Breast epithelium (tissue), 4 donors: Measurements from ENCODE around the gene HIVEP3. TPM values are rescaled to one million over a fixed set of nuclear protein-coding genes. Genes with fewer than 3 reads are reported as not detected.
A peak's percentile ranks its signal among the peaks of the same experiment; 100 is the strongest.

Experiments
- DNase-seq, 2 donors: peaks; one replicate each; pipeline ENCODE4 v3.0.0-alpha.2; 2019; ENCODE audit warnings: low spot score in 2 of 2
- H3K27ac ChIP-seq, 2 donors: fragments of 200-600 bp; sonication (generic) in 1 of 2; one replicate each; pipeline ENCODE4 v1.5.1; 2016 to 2019; ENCODE audit warnings: mild to moderate bottlenecking in 1 of 2
- H3K27me3 ChIP-seq, 2 donors: fragments of 200-600 bp; sonication (generic) in 1 of 2; one replicate each; pipeline versions ENCODE4 v1.5.1 to v1.6.0; 2017 to 2019; ENCODE audit warnings: control low read depth in 1 of 2, mild to moderate bottlenecking in 1 of 2
- H3K36me3 ChIP-seq: fragments of 200-600 bp; one replicate; pipeline ENCODE4 v1.5.1; 2019
- H3K4me1 ChIP-seq, 2 donors: fragments of 200-600 bp; sonication (generic); one replicate each; pipeline ENCODE4 v1.5.1; 2016 to 2019; ENCODE audit warnings: control low read depth in 1 of 2
- H3K4me3 ChIP-seq, 3 donors: fragments of 200-600 bp; sonication (generic); 1 replicate in 2 of 3; 2 replicates in 1 of 3; pipeline ENCODE4 v1.5.1; 2016 to 2019; ENCODE audit warnings: mild to moderate bottlenecking in 3 of 3, moderate library complexity in 2 of 3
- H3K9me3 ChIP-seq, 2 donors: fragments of 200-600 bp; sonication (generic) in 1 of 2; one replicate each; pipeline ENCODE4 v1.5.1; 2016 to 2019; ENCODE audit warnings: control low read depth in 1 of 2
- POLR2A ChIP-seq: fragments of 450-650 bp; IDR thresholded peaks from one replicate; pipeline ENCODE4 v1.6.1; 2016; ENCODE audit warnings: antibody characterized with exemption, mild to moderate bottlenecking, moderate library complexity
- POLR2AphosphoS5 ChIP-seq, 3 donors: sonication (generic); formaldehyde crosslinking; IDR thresholded peaks; one replicate each; pipeline ENCODE4 v1.6.1; 2017; ENCODE audit warnings: antibody characterized with exemption in 3 of 3
- intact Hi-C: fragments of 100-400 bp; cut with DNase I; formaldehyde crosslinking; loops from one replicate; pipeline ENCODE4 v1.15.1; 2023; ENCODE audit warnings: low total_unique reads
- total RNA-seq, 3 donors: library from RNA; depleted of rRNA; stranded (reverse); fragments of >200 nt; gene quantifications; one replicate each; pipeline ENCODE4 v1.1.0, GENCODE V29; 2016
- TF ChIP-seq, protein P1 (sequence below), 3 donors: fragments of 450-650 bp; IDR thresholded peaks; one replicate each; pipeline ENCODE4 v1.5.1; 2016 to 2017; ENCODE audit warnings: antibody characterized with exemption in 3 of 3, mild to moderate bottlenecking in 3 of 3, moderate library complexity in 3 of 3

The HIVEP3 gene
- total RNA-seq, 3 donors from 2014 or later = 3.5 to 13.5 (median 9.2) TPM

DNA sequence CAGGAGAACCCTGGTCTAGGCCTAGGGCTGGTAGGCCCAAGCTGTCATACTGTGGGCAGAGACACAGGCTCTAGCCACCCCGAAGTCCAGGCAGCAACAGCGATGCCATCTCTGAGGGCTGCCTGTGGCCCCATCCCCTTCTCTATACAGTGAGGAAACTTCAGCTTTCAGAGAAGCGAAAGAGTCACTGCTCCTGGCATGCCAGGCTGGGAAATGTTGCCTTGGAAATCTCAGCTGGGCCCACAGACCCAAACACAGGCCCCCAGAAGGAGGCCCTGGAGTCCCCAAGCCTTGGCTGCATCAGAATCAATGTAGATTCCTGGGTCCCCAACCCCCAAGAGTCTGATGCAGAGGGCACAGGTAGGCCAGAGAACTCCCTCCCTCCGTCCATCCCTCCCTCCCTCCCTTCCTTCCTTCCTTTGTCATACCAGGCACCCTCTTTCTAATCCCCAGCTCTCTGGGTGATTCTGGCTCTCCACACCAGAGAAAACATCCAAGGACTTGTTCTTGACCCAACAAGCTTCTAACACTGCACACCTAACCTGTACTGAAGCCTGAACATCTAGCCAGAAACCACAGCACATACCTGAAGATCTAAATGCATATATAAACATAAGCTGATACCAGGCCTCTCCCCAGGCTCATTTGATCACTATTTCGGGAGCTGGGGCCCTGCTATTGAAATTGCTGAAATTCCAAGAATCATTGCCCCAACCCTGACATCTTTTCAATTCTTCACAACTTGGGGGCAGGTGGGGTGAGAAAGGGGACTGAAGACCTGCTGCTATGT, 291.0 kb downstream of the HIVEP3 start:
- intact Hi-C loops = loop anchor here (5.0 kb wide), 1 partner anchor 330 kb away; no protein-coding TSS in a partner anchor
- no peaks in the 10 kb centered on the region for H3K27me3 ChIP-seq
- H3K4me3 ChIP-seq = no peak overlapping the region
- peaks cover 2 to 6% of the 10 kb centered on the region in 2 donors for H3K4me1 ChIP-seq
- TF ChIP-seq POLR2AphosphoS5 (IDR thresholded peaks at IDR 0.05) = no peak
- TF ChIP-seq, protein P1, sequence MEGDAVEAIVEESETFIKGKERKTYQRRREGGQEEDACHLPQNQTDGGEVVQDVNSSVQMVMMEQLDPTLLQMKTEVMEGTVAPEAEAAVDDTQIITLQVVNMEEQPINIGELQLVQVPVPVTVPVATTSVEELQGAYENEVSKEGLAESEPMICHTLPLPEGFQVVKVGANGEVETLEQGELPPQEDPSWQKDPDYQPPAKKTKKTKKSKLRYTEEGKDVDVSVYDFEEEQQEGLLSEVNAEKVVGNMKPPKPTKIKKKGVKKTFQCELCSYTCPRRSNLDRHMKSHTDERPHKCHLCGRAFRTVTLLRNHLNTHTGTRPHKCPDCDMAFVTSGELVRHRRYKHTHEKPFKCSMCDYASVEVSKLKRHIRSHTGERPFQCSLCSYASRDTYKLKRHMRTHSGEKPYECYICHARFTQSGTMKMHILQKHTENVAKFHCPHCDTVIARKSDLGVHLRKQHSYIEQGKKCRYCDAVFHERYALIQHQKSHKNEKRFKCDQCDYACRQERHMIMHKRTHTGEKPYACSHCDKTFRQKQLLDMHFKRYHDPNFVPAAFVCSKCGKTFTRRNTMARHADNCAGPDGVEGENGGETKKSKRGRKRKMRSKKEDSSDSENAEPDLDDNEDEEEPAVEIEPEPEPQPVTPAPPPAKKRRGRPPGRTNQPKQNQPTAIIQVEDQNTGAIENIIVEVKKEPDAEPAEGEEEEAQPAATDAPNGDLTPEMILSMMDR (IDR thresholded peaks at IDR 0.05) = no peak
- no peak for TF ChIP-seq POLR2A
- peak overlapping the region; percentile 10 to 45 for H3K27ac ChIP-seq
- no peaks in the 10 kb centered on the region for H3K36me3 ChIP-seq
- H3K9me3 ChIP-seq = no peaks in the 10 kb centered on the region
- no peak for DNase-seq

- no peaks in the 10 kb centered on the region for H3K27me3 ChIP-seq
- TF ChIP-seq POLR2AphosphoS5 (IDR thresholded peaks at IDR 0.05) = no peak
- TF ChIP-seq POLR2A = no peak
- TF ChIP-seq, protein P1 (IDR thresholded peaks at IDR 0.05) = no peak
- intact Hi-C loops = loop anchor here (1.0 to 5.0 kb wide), 2 partner anchors 19 to 329 kb away; no protein-coding TSS in a partner anchor
- peak overlapping the region; percentile 10 to 45 for H3K27ac ChIP-seq
- H3K36me3 ChIP-seq = no peaks in the 10 kb centered on the region
- DNase-seq = no peak
- peaks cover 2 to 6% of the 10 kb centered on the region in 2 donors for H3K4me1 ChIP-seq
- H3K9me3 ChIP-seq = no peaks in the 10 kb centered on the region
- H3K4me3 ChIP-seq = no peak overlapping the region
These were observed 291.9 kb downstream of the HIVEP3 start for GRCh38 chr1:41626616-41627375.

DNA sequence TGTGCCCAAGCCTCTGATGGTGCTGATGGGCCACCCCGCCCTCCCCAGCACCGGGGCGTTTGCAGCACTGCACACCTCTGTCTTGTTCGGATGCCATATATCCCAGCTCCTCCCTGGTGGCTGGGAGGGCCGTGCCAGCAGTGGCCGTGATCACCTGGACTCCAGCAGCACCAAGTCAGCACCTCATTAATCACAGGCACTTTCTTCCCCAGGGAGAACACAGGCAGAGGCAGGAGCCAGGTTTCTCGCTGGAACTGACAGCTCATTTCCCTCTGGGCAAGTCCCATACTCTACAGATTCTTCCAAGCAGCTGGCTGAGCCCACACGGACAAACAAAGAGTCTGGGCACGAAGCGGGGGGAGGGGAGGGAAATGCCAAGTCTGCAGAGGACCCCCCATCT, 292.6 kb downstream of the HIVEP3 start:
- Histone ChIP-seq H3K27me3 (no peaks in the 10 kb centered on the region), H3K27ac (peak overlapping the region in 1 of 2 donors; percentile 40), H3K9me3 (no peaks in the 10 kb centered on the region), H3K36me3 (no peaks in the 10 kb centered on the region), H3K4me3 (no peak overlapping the region), H3K4me1 (peaks cover 2 to 6% of the 10 kb centered on the region in 2 donors)
- intact Hi-C loops = loop anchor here (1.0 to 5.0 kb wide), 2 partner anchors 19 to 329 kb away; no protein-coding TSS in a partner anchor
- DNase-seq = no peak
- TF ChIP-seq POLR2A (no peak), POLR2AphosphoS5 (IDR thresholded peaks at IDR 0.05) (no peak)
- TF ChIP-seq, protein P1 (IDR thresholded peaks at IDR 0.05) = no peak

DNA sequence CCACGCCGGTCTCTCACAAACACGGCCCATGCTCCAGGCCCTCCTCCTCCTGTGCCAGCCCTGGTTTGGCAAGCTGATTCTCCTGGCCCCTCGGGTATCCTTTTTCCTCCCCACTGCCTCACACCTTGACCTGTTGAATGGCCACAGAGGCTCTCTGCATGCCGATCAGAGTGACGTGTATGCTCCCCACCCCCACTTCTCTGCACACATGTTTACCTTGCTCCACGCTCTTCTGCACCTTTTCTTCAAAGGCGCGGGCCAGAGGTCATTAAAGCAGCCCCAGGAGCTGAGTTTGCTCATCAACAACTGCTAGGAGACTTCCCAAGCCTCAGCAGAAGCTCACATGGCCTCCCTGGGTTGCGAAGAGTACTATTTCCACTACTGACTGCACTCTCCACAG, 295.0 kb downstream of the HIVEP3 start:
- TF ChIP-seq, protein P1 (IDR thresholded peaks at IDR 0.05) = no peak
- TF ChIP-seq POLR2A (no peak), POLR2AphosphoS5 (IDR thresholded peaks at IDR 0.05) (no peak)
- Histone ChIP-seq H3K4me3 (no peak overlapping the region), H3K9me3 (no peaks in the 10 kb centered on the region), H3K4me1 (peaks cover 2 to 10% of the 10 kb centered on the region in 2 donors), H3K36me3 (no peaks in the 10 kb centered on the region), H3K27me3 (no peaks in the 10 kb centered on the region), H3K27ac (no peak overlapping the region)
- no peak for DNase-seq
- intact Hi-C loops = no loop called here
